Ishikawa (cell line): ENCODE measurements around the gene HDX.
A peak's percentile ranks its signal among the peaks of the same experiment; 100 is the strongest.

Source experiments
- CEBPB ChIP-seq: IDR thresholded peaks from 2 replicates; pipeline ENCODE4 v1.6.1; 2012
- CREB1 ChIP-seq: IDR thresholded peaks from 2 replicates; pipeline ENCODE4 v1.6.1; 2012; ENCODE audit warnings: low read depth
- EGR1 ChIP-seq: IDR thresholded peaks from 2 replicates; pipeline ENCODE4 v1.6.1; 2012
- EP300 ChIP-seq: IDR thresholded peaks from 2 replicates; pipeline ENCODE4 v1.6.1; 2012; ENCODE audit warnings: borderline replicate concordance
- FOXM1 ChIP-seq: IDR thresholded peaks from 2 replicates; pipeline ENCODE4 v1.6.1; 2012; ENCODE audit warnings: low read depth, borderline replicate concordance
- NFIC ChIP-seq: IDR thresholded peaks from 2 replicates; pipeline ENCODE4 v1.6.1; 2012
- RAD21 ChIP-seq: IDR thresholded peaks from 2 replicates; pipeline ENCODE4 v1.6.1; 2012; ENCODE audit warnings: low read depth
- TAF1 ChIP-seq: IDR thresholded peaks from 2 replicates; pipeline ENCODE4 v1.6.1; 2012; ENCODE audit warnings: low read depth, mild to moderate bottlenecking
- TCF12 ChIP-seq: IDR thresholded peaks from 2 replicates; pipeline ENCODE4 v1.6.1; 2012; ENCODE audit warnings: low read depth
- TEAD4 ChIP-seq: IDR thresholded peaks from 2 replicates; pipeline ENCODE4 v1.6.1; 2012
- USF1 ChIP-seq: IDR thresholded peaks from 2 replicates; pipeline ENCODE4 v1.6.1; 2012
- YY1 ChIP-seq: IDR thresholded peaks from 2 replicates; pipeline ENCODE4 v1.6.1; 2012; ENCODE audit warnings: low read depth
- ZBTB7A ChIP-seq: IDR thresholded peaks from 2 replicates; pipeline ENCODE4 v1.6.1; 2012; ENCODE audit warnings: low read depth
- TF ChIP-seq, protein P1 (sequence below): IDR thresholded peaks from 2 replicates; pipeline ENCODE4 v1.6.1; 2012
- TF ChIP-seq, protein P2 (sequence below): IDR thresholded peaks from 2 replicates; pipeline ENCODE4 v1.6.1; 2012; ENCODE audit warnings: low read depth, mild to moderate bottlenecking

Gene HDX

GRCh38 chrX:84340968-84341367 lies 161.3 kb downstream of the HDX start:
- TF ChIP-seq TEAD4 = no peak
- no peak for TF ChIP-seq FOXM1
- TF ChIP-seq ZBTB7A = no peak
- TF ChIP-seq, protein P1, sequence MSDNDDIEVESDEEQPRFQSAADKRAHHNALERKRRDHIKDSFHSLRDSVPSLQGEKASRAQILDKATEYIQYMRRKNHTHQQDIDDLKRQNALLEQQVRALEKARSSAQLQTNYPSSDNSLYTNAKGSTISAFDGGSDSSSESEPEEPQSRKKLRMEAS = no peak
- TF ChIP-seq EGR1 = no peak
- TF ChIP-seq TCF12 = no peak
- TF ChIP-seq, protein P2, sequence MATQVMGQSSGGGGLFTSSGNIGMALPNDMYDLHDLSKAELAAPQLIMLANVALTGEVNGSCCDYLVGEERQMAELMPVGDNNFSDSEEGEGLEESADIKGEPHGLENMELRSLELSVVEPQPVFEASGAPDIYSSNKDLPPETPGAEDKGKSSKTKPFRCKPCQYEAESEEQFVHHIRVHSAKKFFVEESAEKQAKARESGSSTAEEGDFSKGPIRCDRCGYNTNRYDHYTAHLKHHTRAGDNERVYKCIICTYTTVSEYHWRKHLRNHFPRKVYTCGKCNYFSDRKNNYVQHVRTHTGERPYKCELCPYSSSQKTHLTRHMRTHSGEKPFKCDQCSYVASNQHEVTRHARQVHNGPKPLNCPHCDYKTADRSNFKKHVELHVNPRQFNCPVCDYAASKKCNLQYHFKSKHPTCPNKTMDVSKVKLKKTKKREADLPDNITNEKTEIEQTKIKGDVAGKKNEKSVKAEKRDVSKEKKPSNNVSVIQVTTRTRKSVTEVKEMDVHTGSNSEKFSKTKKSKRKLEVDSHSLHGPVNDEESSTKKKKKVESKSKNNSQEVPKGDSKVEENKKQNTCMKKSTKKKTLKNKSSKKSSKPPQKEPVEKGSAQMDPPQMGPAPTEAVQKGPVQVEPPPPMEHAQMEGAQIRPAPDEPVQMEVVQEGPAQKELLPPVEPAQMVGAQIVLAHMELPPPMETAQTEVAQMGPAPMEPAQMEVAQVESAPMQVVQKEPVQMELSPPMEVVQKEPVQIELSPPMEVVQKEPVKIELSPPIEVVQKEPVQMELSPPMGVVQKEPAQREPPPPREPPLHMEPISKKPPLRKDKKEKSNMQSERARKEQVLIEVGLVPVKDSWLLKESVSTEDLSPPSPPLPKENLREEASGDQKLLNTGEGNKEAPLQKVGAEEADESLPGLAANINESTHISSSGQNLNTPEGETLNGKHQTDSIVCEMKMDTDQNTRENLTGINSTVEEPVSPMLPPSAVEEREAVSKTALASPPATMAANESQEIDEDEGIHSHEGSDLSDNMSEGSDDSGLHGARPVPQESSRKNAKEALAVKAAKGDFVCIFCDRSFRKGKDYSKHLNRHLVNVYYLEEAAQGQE = no peak
- no peak for TF ChIP-seq CEBPB
- no peak for TF ChIP-seq EP300

DNA sequence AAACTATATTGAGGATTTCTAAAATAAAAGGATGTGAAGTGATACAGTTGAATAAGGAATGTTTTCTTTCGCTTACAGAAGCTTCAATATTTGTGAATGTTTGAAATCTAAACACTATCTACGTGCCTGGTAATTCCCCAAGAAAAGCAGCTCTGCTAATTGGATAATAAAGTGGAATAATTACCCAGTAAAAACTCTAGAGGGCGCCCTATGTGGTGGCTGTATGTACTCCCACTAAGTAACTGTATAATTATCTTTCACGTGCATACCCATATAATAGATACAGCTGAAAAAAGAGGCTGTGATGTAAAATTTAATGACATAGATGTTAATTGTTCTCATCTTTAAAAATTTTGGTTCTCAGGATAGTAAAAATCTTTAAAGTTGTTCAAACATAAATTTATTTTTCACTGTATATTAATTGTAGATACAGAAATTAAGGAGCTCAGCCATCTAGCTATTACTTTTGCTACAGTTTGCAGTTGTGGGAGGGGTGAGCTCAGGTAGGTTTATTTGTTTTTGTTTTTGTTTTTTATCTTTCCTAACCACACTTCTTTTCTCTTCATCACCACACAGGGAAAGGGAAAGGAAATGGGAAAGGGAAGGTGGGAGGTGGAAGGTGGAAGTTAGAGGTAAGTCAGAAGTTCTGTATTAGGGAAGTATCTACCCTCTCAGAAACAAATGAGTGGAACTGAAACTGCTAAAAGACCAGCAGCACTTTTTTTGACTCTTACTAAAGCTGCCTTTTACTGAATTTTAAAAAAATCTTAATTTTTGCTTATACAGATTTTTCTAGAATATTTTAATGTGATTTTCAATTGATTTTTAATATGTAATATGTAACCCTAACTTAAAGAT lies 162.5 kb downstream of the HDX start:
- no peak for TF ChIP-seq TCF12
- 0 out of 2 replicates have a peak, but pooled peaks have one; percentile 4 for TF ChIP-seq RAD21

- TF ChIP-seq TCF12 = no peak
- TF ChIP-seq, protein P1 = no peak
- TF ChIP-seq RAD21 = no peak
Observed at GRCh38 chrX:84336646-84337045, 165.6 kb downstream of the HDX start.

DNA sequence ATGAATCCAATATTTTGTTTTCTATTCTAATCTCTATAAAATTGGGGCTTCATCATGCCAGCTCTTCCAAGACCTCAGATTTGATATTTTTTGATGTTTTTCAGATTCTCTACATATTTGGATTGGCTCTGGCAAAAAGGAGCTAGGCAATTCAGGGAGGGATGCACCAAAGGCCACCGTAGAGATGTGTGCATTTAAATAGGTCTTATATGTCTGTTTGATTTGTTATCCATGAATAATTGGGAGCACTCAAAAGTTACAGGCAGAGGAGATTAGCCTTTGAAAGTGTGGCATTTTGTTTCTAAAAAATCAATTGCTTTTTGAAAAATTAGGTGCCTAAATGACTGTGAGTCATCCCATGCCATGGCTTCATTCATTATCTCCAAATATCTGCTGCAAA lies 167.1 kb downstream of the HDX start:
- TF ChIP-seq, protein P2 = no peak
- TF ChIP-seq YY1 (no peak), EP300 (no peak), TCF12 (no peak), NFIC (no peak), TEAD4 (no peak), FOXM1 (no peak), RAD21 (no peak), CEBPB (no peak)
- TF ChIP-seq, protein P1 = no peak

GRCh38 chrX:84322083-84322827 lies 180.0 kb downstream of the HDX start:
- no peak for TF ChIP-seq TAF1
- no peak for TF ChIP-seq CEBPB
- TF ChIP-seq, protein P2 = no peak
- no peak for TF ChIP-seq EGR1
- TF ChIP-seq CREB1 = no peak
- no peak for TF ChIP-seq USF1
- no peak for TF ChIP-seq EP300
